GM23248 (cell line): ENCODE results near the gene VSIG10. TPM values are rescaled to one million over a fixed set of nuclear protein-coding genes. Genes with fewer than 3 reads are reported as not detected.

Experiments used
- DNase-seq: peaks from one replicate; pipeline ENCODE4 v3.0.0-alpha.2; 2015
- H2AFZ ChIP-seq: fragments of 200-600 bp; sonication (generic); 2 replicates; pipeline ENCODE4 v1.6.1; 2016; ENCODE audit warnings: antibody characterized with exemption
- H3F3A ChIP-seq: fragments of 200-600 bp; sonication (generic); 2 replicates; pipeline ENCODE4 v1.6.1; 2016; ENCODE audit warnings: mild to moderate bottlenecking, antibody characterized with exemption, mixed run types; ENCODE audit not compliant: insufficient read depth
- H3K27ac ChIP-seq: fragments of 200-600 bp; sonication (generic); 2 replicates; pipeline ENCODE4 v1.5.1; 2016; ENCODE audit warnings: mild to moderate bottlenecking
- H3K27me3 ChIP-seq: fragments of 200-600 bp; sonication (generic); replicated peaks from 2 replicates; pipeline ENCODE4 v1.6.1; 2016; ENCODE audit warnings: mild to moderate bottlenecking; ENCODE audit not compliant: insufficient read depth
- H3K36me3 ChIP-seq: fragments of 200-600 bp; sonication (generic); 2 replicates; pipeline ENCODE4 v1.6.1; 2016; ENCODE audit warnings: low read depth, mild to moderate bottlenecking
- H3K4me1 ChIP-seq: fragments of 200-600 bp; sonication (generic); 2 replicates; pipeline ENCODE4 v1.6.1; 2016; ENCODE audit warnings: mild to moderate bottlenecking; ENCODE audit not compliant: insufficient read depth
- H3K4me2 ChIP-seq: fragments of 200-600 bp; sonication (generic); one replicate; pipeline ENCODE4 v1.6.1; 2016; ENCODE audit warnings: mild to moderate bottlenecking; ENCODE audit not compliant: unreplicated experiment
- H3K4me3 ChIP-seq: fragments of 200-600 bp; sonication (generic); 2 replicates; pipeline ENCODE4 v1.5.1; 2016; ENCODE audit warnings: mild to moderate bottlenecking
- H3K79me2 ChIP-seq: fragments of 200-600 bp; sonication (generic); 2 replicates; pipeline ENCODE4 v1.6.1; 2016; ENCODE audit warnings: mild to moderate bottlenecking; ENCODE audit not compliant: insufficient read depth
- H3K9ac ChIP-seq: fragments of 200-600 bp; sonication (generic); 2 replicates; pipeline ENCODE4 v1.6.1; 2016; ENCODE audit warnings: mild to moderate bottlenecking
- H3K9me2 ChIP-seq: fragments of 200-600 bp; sonication (generic); 2 replicates; pipeline ENCODE4 v1.6.1; 2016; ENCODE audit warnings: mixed run types, mild to moderate bottlenecking, moderate library complexity; ENCODE audit not compliant: insufficient read depth
- H3K9me3 ChIP-seq: fragments of 200-600 bp; sonication (generic); one replicate; pipeline ENCODE4 v1.6.1; 2017; ENCODE audit warnings: low read depth
- H4K20me1 ChIP-seq: fragments of 200-600 bp; sonication (generic); 2 replicates; pipeline ENCODE4 v1.6.0; 2016; ENCODE audit not compliant: insufficient read depth
- EZH2 ChIP-seq: fragments of 200-600 bp; sonication (generic); IDR thresholded peaks from 2 replicates; pipeline ENCODE4 v1.6.1; 2018; ENCODE audit warnings: antibody characterized with exemption, mild to moderate bottlenecking; ENCODE audit not compliant: insufficient read depth, poor library complexity, severe bottlenecking
- EZH2phosphoT487 ChIP-seq: fragments of 200-600 bp; sonication (generic); IDR thresholded peaks from 2 replicates; pipeline ENCODE4 v1.6.1; 2018; ENCODE audit warnings: antibody characterized with exemption, moderate library complexity, mild to moderate bottlenecking, low read depth; ENCODE audit not compliant: insufficient read depth
- WGBS, 2 experiments: methylation state at CpG; one replicate each; pipeline ENCODE4 v1.1.6; 2015 to 2017; ENCODE audit warnings: low lambda C conversion rate in 2 of 2, low coverage in 1 of 2; ENCODE audit errors: missing lambda C conversion rate in 2 of 2; 5-methylcytosine and 5-hydroxymethylcytosine counted together
- in situ Hi-C: fragments of 300-500 bp; cut with MboI; formaldehyde crosslinking; loops from 2 replicates; pipeline ENCODE4 v1.15.0; 2020
- polyA plus RNA-seq: library from polyadenylated mRNA; unstranded; fragments of >200 nt; fragmentation: Nextera tagmentation; extraction: Ambion mirVana; gene quantifications from 2 replicates; pipeline ENCODE4 v1.2.1, GENCODE V29; 2016
- small RNA-seq: library from RNA; depleted of rRNA; stranded (forward); fragments of <200 nt; gene quantifications from one replicate; pipeline ENCODE3, GENCODE V24; 2014; ENCODE audit warnings: low read depth, low replicate concordance
- total RNA-seq: library from RNA; depleted of rRNA; stranded (reverse); fragments of >200 nt; shearing (Covaris generic); gene quantifications from 2 replicates; pipeline ENCODE4 v1.2.3, GENCODE V29; 2014; rRNA removed

VSIG10 gene
- total and polyA plus RNA-seq, 2 experiments from 2014 or later = 11.5 to 40.1 TPM

DNA sequence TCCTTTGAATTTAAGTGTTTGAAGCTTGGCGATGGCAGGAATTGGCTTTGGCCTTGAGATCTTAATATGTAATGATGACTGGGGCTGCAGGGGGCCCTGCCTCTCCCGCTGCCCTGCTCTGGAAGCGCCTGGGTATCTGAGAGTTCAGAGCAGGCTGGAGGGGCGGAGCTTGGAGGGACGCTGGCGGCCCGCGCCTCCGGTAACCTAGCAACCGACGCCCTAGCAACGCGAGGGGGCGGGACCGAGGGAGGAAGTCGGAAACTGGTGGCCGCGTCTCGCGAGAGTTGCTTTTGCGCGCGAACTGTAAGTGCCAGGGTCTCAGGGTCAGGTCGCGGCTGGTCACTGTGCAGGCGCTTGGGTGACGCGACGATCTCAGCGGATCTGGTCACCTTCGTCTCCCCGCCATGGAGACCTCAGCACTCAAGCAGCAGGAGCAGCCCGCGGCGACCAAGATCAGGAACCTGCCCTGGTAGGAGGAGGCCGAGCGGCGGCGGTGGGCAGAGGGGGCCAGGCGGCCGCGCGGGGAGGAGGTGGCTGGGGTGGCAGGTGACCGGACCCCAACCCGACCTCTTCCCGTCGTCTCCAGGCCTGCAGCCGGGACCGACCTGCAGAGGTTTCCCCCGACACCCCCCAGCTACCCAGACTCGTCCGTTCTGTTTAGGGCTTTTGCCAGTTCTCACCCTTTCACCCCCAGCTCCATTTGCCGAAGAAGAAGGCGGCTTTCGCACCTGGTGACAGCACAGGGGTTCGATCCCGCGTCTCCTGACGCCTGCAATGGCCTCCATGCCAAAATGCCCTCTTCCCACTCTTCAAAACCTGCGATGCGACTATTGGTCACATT lies 87.2 kb downstream of the VSIG10 start, which contains the start of gene RFC5:
RFC5 (plus strand) TSS at position 280 of the 841 bp plus-strand sequence; CDS start at position 405, 125 bp downstream.
- Histone ChIP-seq H3K27me3 (no peaks in the 10 kb centered on the region), H3K9ac (peak within 1 kb of the TSS; percentile 86), H3K4me3 (peak within 1 kb of the TSS; percentile 84), H2AFZ (peak within 1 kb of the TSS; percentile 93), H3K9me2 (no peaks in the 10 kb centered on the region), H3K4me1 (peaks cover 4% of the 10 kb centered on the region; the same call in 1 of the 2 replicates), H3K4me2 (peak within 1 kb of the TSS; percentile 99), H4K20me1 (no peaks in the 10 kb centered on the region), H3K27ac (no peak within 1 kb of the TSS), H3K9me3 (no peaks in the 10 kb centered on the region), H3K36me3 (no peaks in the 10 kb centered on the region), H3F3A (no peaks in the 10 kb centered on the region), H3K79me2 (peaks cover 27% of the 10 kb centered on the region)
- WGBS, 2 experiments = 0 to 2% methylated on average over 31 to 45 of the region's 61 CpGs
- no peak for TF ChIP-seq EZH2
- no peak for TF ChIP-seq EZH2phosphoT487
- in situ Hi-C loops = no loop called here
- DNase-seq = peak; percentile 100

DNA sequence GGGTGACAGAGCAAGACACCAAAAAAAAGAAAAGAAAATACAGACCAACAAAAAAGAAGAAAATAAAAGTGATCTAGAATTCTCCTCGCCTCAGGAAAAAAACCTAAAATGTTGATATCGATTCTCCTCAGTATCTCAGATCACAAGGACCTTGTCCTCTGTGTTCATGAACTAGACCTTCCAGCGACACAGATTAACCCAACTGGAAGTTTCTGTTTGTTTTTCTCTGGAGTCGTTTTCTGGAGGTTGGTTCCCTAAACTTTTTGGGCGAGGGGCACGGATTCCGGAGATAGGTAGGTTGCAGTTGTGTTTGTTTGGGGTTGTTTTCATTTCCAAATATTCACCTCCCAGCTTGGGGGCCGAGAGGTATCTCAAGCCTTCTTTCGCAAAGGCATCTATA lies 87.9 kb downstream of the VSIG10 start:
- peaks cover 27% of the 10 kb centered on the region for H3K79me2 ChIP-seq
- WGBS, 2 experiments = 31 to 32% methylated on average over 9 of the region's 9 CpGs
- no peaks in the 10 kb centered on the region for H3K9me3 ChIP-seq
- TF ChIP-seq EZH2 = no peak
- TF ChIP-seq EZH2phosphoT487 = no peak
- peak overlapping the region; percentile 84 for H3K4me3 ChIP-seq
- H3K36me3 ChIP-seq = no peaks in the 10 kb centered on the region
- peak overlapping the region; percentile 86 for H3K9ac ChIP-seq
- no peaks in the 10 kb centered on the region for H3K9me2 ChIP-seq
- no peaks in the 10 kb centered on the region for H4K20me1 ChIP-seq
- peak overlapping the region; percentile 93 for H2AFZ ChIP-seq
- H3K4me2 ChIP-seq = peak overlapping the region; percentile 79
- no peaks in the 10 kb centered on the region for H3F3A ChIP-seq
- no peak overlapping the region for H3K27ac ChIP-seq
- peaks cover 4% of the 10 kb centered on the region; the same call in 1 of the 2 replicates for H3K4me1 ChIP-seq
- in situ Hi-C loops = no loop called here
- H3K27me3 ChIP-seq = no peaks in the 10 kb centered on the region
- DNase-seq = no peak

DNA sequence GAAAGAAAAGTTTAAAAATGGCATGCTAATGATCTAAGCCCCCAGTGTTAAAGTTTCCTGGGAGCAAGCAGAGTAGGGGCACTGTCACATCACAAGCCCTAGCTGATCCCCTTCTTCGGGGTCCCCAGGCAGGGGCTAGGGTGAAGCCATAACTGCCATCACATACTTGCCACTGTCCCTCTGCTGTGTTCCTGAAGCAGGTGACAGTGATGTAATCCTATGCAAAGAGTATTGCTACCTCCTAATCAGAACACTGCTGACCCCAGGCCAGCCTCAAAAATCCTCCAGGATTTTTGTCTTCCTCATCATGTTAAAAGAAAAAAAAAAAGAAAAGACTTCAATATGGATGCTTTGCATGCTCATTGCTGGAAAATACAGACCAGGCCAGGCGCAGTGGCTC lies 88.5 kb downstream of the VSIG10 start:
- no peak overlapping the region for H3K4me3 ChIP-seq
- H3K79me2 ChIP-seq = peaks cover 27% of the 10 kb centered on the region
- no peaks in the 10 kb centered on the region for H3K27me3 ChIP-seq
- no peak overlapping the region for H3K27ac ChIP-seq
- in situ Hi-C loops = no loop called here
- H3K9me3 ChIP-seq = no peaks in the 10 kb centered on the region
- WGBS, 2 experiments = 69 to 75% methylated on average over 2 of the region's 2 CpGs
- peaks cover 4% of the 10 kb centered on the region; the same call in 1 of the 2 replicates for H3K4me1 ChIP-seq
- no peak for TF ChIP-seq EZH2phosphoT487
- TF ChIP-seq EZH2 = no peak
- no peaks in the 10 kb centered on the region for H4K20me1 ChIP-seq
- H3F3A ChIP-seq = no peaks in the 10 kb centered on the region
- H3K9me2 ChIP-seq = no peaks in the 10 kb centered on the region
- no peak for DNase-seq
- H2AFZ ChIP-seq = peak overlapping the region; percentile 93; the same call in 1 of the 2 replicates
- H3K36me3 ChIP-seq = no peaks in the 10 kb centered on the region
- H3K4me2 ChIP-seq = no peak overlapping the region
- H3K9ac ChIP-seq = no peak overlapping the region

Small RNA genes within 50 kb of the gene (small RNA-seq; reads per million reads assigned to genes)
- gene AC131159.1 = not detected

Other genes starting within 250 kb of the VSIG10 start
- not detected in 2 replicates for gene KSR2, start 135.0 kb downstream of the VSIG10 start, total RNA-seq
- not detected in 2 replicates for gene KSR2, start 135.0 kb downstream of the VSIG10 start, polyA plus RNA-seq
- 13.0 and 21.4 TPM in 2 replicates for gene RFC5, start 87.3 kb downstream of the VSIG10 start, total RNA-seq
- 15.2 and 17.8 TPM in 2 replicates for gene RFC5, start 87.3 kb downstream of the VSIG10 start, polyA plus RNA-seq
- 134 and 162 TPM in 2 replicates for gene WSB2, start 42.8 kb downstream of the VSIG10 start, total RNA-seq
- 65.8 and 66.5 TPM in 2 replicates for gene WSB2, start 42.8 kb downstream of the VSIG10 start, polyA plus RNA-seq
- gene PEBP1, start 32.1 kb upstream of the VSIG10 start, total RNA-seq = 217 and 267 TPM in 2 replicates
- gene PEBP1, start 32.1 kb upstream of the VSIG10 start, polyA plus RNA-seq = 345 and 350 TPM in 2 replicates